ENCODE measurements around the gene RORC. TPM values are rescaled to one million over a fixed set of nuclear protein-coding genes. Genes with fewer than 3 reads are reported as not detected.
"Not testable (repeated sequence)": the region's sequence is repeated elsewhere in the genome, so short reads cannot be mapped to it uniquely, and the experiment has no call there.

Gene RORC
- total and polyA plus RNA-seq, 12 donors: 4.0 to 21.0 (median 13.3) TPM

DNA sequence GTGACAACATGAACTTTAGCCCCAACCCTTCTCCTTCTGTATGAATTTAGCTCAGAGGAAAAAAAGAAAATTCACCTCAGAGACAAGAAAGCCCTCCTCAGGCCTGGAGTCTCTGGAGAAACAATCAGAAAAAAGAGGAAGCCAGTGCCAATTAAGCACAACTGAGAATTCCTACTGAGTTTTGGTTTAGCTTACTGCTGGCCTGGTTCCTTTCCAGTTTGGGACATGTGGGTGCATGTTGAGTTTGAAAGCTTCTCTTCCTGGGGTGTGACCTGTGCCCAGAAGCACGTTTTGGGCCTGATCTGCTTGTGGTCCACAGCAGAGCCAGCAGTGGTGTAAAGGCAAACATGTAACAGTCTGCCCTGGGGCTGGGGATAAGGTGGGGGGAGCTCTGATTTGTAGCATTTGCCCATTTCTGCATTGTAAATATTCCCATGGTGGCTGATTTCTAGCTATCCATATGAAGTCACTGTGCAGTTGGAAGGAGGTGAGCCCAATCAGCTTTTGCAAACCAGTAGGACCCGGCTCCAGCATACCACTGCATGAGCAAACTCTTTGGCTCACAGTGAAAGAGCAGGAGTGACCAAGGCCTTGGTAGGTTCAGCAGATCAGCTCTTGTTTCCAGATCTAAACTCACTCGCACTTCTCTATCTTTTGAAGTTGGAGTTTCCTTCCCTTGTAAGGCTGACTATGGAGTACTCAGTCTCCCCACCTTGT is 26.6 kb upstream of the RORC start:
- Histone ChIP-seq H3K27ac (no peak overlapping the region), H3K27me3 (no peaks in the 10 kb centered on the region), H3K4me3 (no peak overlapping the region), H3K9me3 (no peaks in the 10 kb centered on the region), H3K4me1 (peaks cover 0 to 25% (median 3%) of the 10 kb centered on the region in 9 donors), H3K36me3 (no peaks in the 10 kb centered on the region)
- DNase-seq: no peak
- TF ChIP-seq, protein P1, sequence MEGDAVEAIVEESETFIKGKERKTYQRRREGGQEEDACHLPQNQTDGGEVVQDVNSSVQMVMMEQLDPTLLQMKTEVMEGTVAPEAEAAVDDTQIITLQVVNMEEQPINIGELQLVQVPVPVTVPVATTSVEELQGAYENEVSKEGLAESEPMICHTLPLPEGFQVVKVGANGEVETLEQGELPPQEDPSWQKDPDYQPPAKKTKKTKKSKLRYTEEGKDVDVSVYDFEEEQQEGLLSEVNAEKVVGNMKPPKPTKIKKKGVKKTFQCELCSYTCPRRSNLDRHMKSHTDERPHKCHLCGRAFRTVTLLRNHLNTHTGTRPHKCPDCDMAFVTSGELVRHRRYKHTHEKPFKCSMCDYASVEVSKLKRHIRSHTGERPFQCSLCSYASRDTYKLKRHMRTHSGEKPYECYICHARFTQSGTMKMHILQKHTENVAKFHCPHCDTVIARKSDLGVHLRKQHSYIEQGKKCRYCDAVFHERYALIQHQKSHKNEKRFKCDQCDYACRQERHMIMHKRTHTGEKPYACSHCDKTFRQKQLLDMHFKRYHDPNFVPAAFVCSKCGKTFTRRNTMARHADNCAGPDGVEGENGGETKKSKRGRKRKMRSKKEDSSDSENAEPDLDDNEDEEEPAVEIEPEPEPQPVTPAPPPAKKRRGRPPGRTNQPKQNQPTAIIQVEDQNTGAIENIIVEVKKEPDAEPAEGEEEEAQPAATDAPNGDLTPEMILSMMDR (IDR thresholded peaks at IDR 0.05): no peak
- WGBS, 2 donors: 67 to 71% methylated on average over 3 of the region's 3 CpGs
- intact Hi-C loops (cut with DNase I): no loop called here
- no peak for ATAC-seq

DNA sequence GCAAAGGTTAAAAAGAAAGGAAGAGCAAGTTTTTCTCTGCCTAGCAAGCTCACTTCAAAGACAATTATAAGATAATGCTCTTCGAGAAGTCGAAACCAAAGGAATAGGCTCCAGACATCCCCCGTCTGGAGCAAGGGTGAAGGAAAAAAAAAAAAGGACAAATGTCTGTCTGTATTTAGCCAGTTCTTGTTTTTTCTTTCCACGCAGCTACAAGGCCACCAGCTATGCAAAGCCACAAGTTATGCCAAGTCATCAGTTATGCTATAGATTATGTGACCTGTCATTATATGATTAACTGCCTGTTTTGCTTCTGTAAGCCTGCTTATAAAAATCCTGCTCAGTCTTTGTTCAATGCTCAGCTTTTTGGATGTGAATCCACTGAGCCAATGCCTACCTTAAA is 24.3 kb upstream of the RORC start:
- no peaks in the 10 kb centered on the region for H3K36me3 ChIP-seq
- TF ChIP-seq, protein P1 (IDR thresholded peaks at IDR 0.05): no peak
- no peaks in the 10 kb centered on the region for H3K9me3 ChIP-seq
- ATAC-seq (peak in 1 of 8 donors; percentile 14), DNase-seq (no peak)
- peaks cover 0 to 25% (median 3%) of the 10 kb centered on the region in 9 donors for H3K4me1 ChIP-seq
- 31 to 41% methylated on average over 4 of the region's 4 CpGs for WGBS, 2 donors
- H3K27ac ChIP-seq: peak overlapping the region in 6 of 10 donors; percentile 23 to 73 (median 59)
- intact Hi-C loops (cut with DNase I): no loop called here
- no peak overlapping the region for H3K4me3 ChIP-seq
- peaks cover 0 to 5% (median 0%) of the 10 kb centered on the region in 7 donors for H3K27me3 ChIP-seq

DNA sequence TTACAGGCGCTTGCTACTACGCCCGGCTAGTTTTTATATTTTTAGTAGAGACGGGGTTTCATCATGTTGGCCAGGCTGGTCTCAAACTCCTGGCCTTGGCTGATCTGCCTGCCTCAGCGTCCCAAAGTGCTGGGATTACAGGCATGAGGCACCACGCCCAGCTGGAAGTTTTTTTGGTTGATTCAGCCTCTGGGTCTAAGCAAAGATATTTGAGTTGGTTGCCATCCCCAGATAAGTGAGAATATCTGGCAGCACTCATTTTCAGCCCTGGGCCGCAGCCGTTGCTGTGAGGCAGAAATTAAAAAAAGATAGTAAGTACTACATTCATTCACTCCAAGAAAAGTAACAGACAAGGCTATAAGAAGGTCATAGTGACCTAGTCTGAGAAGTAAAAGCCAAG is 23.9 kb upstream of the RORC start:
- H3K36me3 ChIP-seq; H3K9me3 ChIP-seq; DNase-seq; H3K4me3 ChIP-seq; intact Hi-C loops (cut with DNase I); H3K27me3 ChIP-seq: not testable (repeated sequence)
- WGBS, 2 donors: 51 to 59% methylated on average over 8 of the region's 8 CpGs
- peak in 6 of 8 donors; percentile 9 to 58 (median 36) for ATAC-seq
- peak overlapping the region in 6 of 10 donors; percentile 23 to 73 (median 59) for H3K27ac ChIP-seq
- peaks cover 0 to 25% (median 3%) of the 10 kb centered on the region in 9 donors for H3K4me1 ChIP-seq

DNA sequence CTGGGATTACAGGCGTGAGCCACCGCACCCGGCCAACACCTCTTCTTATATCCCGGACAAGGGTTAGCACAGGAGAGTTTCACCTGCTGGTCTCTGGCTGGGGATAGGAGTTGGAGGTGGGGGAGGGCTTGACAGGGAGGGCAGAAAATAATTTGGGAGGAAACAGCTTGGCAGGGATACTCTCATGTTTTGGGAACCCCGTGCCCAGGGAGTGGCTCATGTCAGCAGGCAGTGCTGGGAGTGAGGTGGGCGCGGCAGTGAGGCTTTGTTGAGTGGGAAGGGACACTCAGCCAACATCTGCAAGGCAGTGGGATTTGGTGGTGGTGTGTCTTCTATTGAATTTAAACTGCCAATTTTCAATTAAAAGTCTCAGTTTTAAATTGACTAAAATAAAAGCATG is 23.1 kb upstream of the RORC start:
- DNase-seq: no peak
- no peaks in the 10 kb centered on the region for H3K9me3 ChIP-seq
- no peak for ATAC-seq
- intact Hi-C loops (cut with DNase I): no loop called here
- no peak overlapping the region for H3K4me3 ChIP-seq
- peaks cover 0 to 10% (median 0%) of the 10 kb centered on the region in 7 donors for H3K27me3 ChIP-seq
- no peak overlapping the region for H3K27ac ChIP-seq
- H3K36me3 ChIP-seq: no peaks in the 10 kb centered on the region
- TF ChIP-seq, protein P1 (IDR thresholded peaks at IDR 0.05): no peak
- H3K4me1 ChIP-seq: peaks cover 0 to 25% (median 3%) of the 10 kb centered on the region in 9 donors
- WGBS, 2 donors: 90 to 92% methylated on average over 7 of the region's 7 CpGs

DNA sequence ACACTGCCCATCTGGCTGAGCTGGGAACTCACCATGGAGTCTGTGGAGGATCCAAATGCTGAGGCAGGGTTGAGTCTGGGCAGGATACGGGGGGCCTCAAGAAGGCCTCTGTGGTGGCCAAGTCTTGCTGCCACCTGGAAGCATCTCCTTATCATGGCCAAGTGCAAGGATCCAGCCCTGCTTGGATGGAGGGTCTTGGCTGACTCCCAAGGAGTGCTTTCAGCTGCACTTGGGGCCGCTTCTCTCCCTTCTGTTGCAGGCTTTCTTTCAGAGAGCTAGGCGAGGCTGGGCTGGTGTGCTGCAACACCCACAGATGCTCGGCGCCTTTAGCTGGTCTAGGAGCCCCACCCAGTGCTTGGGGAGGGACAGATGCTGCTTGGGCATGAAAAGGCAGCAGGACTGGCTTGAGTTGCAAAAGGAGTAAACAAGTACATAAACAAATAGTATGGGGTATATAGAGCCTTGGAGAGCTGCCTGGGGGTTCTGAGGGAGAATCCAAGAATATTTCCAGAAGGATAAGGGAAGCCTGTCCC is 21.9 kb upstream of the RORC start, which contains the start of gene THEM5:
TSS of gene THEM5 (minus strand) at position 302 of the 533 bp plus-strand sequence. CDS start at position 155, 147 bp downstream.
- ATAC-seq: peak in 1 of 8 donors; percentile 5
- WGBS, 2 donors: 65 to 73% methylated on average over 5 of the region's 5 CpGs
- DNase-seq: no peak
- Histone ChIP-seq H3K27me3 (peaks cover 0 to 15% (median 0%) of the 10 kb centered on the region in 7 donors), H3K36me3 (no peaks in the 10 kb centered on the region), H3K4me1 (peaks cover 0 to 29% (median 3%) of the 10 kb centered on the region in 9 donors), H3K27ac (no peak within 1 kb of the TSS), H3K9me3 (no peaks in the 10 kb centered on the region), H3K4me3 (no peak within 1 kb of the TSS)
- TF ChIP-seq, protein P1 (IDR thresholded peaks at IDR 0.05): no peak
- intact Hi-C loops (cut with DNase I): no loop called here
